Sciatic nerve (tissue), 2 donors: ENCODE results near the gene RIOX2. TPM values are rescaled to one million over a fixed set of nuclear protein-coding genes. Genes with fewer than 3 reads are reported as not detected.
"Not testable (repeated sequence)": the region's sequence is repeated elsewhere in the genome, so short reads cannot be mapped to it uniquely, and the experiment has no call there.

ENCODE experiments used
- ATAC-seq: fragments of 200-7000 bp; cut with Tn5 transposase; one replicate; pipeline ENCODE4 v1.9.1; 2020; ENCODE audit warnings: mild to moderate bottlenecking, moderate library complexity
- DNase-seq: peaks from one replicate; pipeline ENCODE4 v3.0.0-alpha.2; 2020; ENCODE audit warnings: low spot score
- intact Hi-C: fragments of 100-400 bp; cut with DNase I; formaldehyde crosslinking; loops from one replicate; pipeline ENCODE4 v1.14.2; 2022
- total RNA-seq: library from RNA; stranded (reverse); fragmentation: NEBNext Ultra II Directional; extraction: Animal tissue kit (Norgen Biotek cat#: 25700); gene quantifications from one replicate; pipeline ENCODE4 v1.2.1, GENCODE V29; 2021
- donor health status: DM: no; HTN: no; CAD: no.
- donor health status: DM: no; HTN: no; CAD: no.

The RIOX2 gene
- total RNA-seq, 1 donor from 2014 or later, result 36.0 TPM

DNA sequence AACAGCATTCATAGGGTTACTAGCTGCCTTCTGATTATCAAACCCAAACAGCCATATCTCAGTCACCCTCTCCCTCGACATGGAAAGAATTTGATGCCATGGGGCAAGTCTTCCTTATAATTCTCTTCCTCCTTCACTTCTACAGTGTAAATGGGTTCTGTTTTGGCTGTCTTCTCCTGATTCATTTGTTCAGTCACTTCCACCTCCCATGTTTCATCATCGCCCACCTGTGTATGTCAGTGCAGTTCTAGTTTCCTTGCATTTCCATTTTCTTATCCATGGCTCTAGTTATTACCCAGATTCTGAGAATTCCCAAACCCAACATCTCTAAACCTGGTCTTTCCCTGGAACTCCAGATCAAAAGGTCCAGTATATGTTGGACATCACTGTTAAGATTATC lies 41.0 kb downstream of the RIOX2 start:
- no peak for DNase-seq
- intact Hi-C loops, result loop anchor here (5.0 kb wide), 1 partner anchor 924 kb away; no protein-coding TSS in a partner anchor
- no peak for ATAC-seq

GRCh38 chr3:97930018-97930417 lies 42.2 kb downstream of the RIOX2 start:
- no peak for DNase-seq
- intact Hi-C loops, result loop anchor here (5.0 kb wide), 1 partner anchor 923 kb away; no protein-coding TSS in a partner anchor
- no peak for ATAC-seq

DNA sequence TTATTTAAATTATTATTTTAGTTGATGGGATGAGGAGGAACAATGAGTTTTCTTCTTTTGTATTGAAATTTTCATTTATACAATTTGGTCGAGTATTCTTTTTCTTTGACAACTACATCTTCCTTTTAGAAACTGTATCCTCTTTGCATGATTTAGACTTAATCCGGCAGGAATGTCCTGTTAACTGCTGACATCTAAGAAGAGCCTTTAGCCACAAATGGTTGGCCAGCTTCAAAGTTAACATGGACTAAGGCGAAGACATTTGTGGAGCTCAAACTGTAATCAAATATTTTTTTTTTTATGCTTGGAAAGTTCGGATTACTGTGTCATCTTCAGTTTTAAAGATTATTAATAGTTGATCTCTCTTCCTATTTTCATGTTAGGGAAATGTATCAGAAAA lies 43.2 kb downstream of the RIOX2 start:
- intact Hi-C loops, result no loop called here
- DNase-seq (no peak), ATAC-seq (no peak)

GRCh38 chr3:97927704-97928103 lies 44.5 kb downstream of the RIOX2 start:
- DNase-seq (no peak), ATAC-seq (no peak)
- intact Hi-C loops, result no loop called here

GRCh38 chr3:97917813-97918536 lies 54.3 kb downstream of the RIOX2 start:
- intact Hi-C loops, result no loop called here
- peak; percentile 38 for ATAC-seq
- DNase-seq, result no peak

DNA sequence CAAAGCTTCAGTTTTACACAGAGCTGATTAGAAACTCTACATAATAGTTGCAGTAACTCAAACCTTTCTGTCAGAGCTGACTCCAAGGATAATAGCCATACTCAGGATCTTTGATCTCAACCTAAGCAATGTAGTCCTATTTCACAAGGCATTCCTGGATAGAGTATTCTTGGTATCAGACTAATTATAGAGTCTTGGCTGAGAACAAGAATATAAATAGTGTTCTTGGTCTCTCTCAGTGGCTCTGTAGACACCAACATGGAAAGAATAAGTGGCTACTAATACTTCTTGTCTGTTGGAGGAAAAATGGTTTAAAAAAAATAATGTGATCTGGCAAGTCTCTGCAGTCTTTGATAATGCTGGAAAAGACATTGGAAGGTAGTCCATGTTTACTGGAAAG lies 55.7 kb downstream of the RIOX2 start:
- DNase-seq (no peak), ATAC-seq (no peak)
- intact Hi-C loops, result no loop called here

DNA sequence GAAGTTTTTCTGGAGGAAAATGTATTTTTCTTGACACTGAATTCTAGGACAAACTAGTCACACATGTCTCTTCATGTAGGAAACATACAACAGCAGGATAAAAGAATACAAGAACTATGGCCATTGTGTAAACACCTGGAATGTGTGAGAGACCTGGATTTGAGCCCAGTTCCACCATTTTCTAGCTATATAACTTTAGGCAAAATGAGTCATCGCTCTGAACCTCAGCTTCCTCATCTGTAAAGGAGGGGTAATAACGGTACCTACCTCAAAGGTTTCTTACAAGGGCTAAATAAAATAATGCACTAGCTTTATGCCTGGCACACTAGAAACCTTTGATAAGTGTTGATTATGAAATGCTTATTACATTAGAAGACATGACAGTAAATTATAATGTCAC lies 57.8 kb downstream of the RIOX2 start:
- no peak for ATAC-seq
- no peak for DNase-seq
- intact Hi-C loops, result no loop called here

DNA sequence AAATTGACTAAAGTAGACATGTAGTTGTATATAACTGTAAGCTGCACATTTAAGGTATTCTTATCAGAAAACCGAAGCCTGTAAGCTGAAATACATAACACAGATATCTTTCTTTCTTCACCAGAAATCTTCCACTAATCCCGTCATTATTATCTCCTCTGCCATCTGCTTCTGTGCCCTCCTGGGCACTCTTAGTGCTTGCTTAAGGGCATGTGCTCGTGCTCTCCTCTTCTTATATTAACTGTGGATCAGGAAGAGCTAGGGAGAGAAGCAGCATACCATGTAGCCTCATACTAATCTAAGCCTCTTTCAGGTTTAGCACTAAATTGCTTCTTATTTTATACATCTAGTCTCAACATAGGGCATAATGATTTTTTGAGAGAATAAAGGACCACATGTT lies 60.8 kb downstream of the RIOX2 start:
- no peak for DNase-seq
- no peak for ATAC-seq
- intact Hi-C loops, result no loop called here

DNA sequence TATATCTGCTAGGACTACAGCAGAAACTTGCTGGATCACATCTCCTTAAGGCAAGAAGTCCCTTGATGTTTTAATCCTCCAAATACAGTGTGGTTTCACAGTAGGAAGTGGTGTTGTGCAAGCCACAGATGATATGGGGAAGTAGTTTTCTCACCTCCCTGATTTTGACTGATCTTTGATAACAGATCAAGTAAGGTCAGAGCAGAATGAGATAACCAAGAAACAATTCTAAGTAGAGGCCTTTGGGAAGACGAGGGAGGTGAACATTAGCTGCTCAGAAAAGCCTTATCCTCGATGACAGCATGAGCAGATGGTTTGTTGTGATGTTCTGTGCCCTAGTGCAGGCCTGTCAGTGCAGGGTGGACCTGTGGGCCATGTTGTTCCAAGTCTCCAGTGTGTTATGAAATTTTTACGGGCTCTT lies 61.3 kb downstream of the RIOX2 start:
- DNase-seq, result no peak
- peak; percentile 72 for ATAC-seq
- intact Hi-C loops, result no loop called here

GRCh38 chr3:97910236-97910831 lies 61.9 kb downstream of the RIOX2 start:
- DNase-seq, intact Hi-C loops, ATAC-seq: not testable (repeated sequence)

GRCh38 chr3:97909830-97910229 lies 62.4 kb downstream of the RIOX2 start:
- ATAC-seq, intact Hi-C loops, DNase-seq: not testable (repeated sequence)

DNA sequence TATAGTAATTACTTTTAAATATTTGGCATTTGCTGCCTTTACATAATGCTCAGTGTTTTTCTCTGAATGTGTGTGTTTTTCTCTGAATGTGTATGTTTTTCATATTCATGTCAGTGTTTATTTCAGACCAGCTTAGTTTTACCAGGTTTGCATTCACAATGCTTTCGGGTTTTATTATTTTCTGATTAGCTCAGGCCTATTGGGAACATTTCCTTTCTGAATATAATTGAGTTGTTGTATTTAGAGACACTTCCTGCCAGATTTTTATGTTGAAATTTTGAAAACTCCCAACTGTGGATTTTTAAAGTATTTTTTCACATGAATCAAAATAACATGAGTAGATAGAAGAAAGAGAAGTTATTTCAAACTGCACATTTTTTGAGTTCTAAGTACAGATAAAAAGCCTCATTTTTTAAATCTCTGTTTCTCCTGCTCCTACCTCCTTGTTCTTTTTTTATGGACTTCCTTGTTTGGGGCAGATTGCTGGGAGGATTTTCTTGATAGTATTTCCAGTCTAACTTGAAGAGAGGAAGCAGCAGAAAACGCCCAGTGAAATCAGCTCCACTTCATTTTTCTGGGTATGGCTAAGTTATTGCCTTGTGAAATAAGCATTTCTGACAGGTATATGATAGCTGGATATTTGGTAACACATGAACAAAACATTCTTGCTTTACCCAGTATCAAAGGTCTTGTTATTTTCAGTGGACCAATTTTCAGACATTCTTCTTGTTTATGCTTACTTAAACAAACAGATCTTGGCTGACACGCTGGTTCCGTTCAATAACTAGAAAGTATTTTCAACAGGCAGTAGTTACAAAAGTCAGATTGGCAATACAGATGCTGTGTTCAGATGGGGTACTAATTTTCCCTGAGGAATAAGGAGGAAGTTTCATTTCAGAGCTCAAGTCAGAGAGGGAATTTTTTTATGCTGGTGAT lies 70.7 kb downstream of the RIOX2 start:
- intact Hi-C loops, result no loop called here
- no peak for DNase-seq
- ATAC-seq, result peak; percentile 69

DNA sequence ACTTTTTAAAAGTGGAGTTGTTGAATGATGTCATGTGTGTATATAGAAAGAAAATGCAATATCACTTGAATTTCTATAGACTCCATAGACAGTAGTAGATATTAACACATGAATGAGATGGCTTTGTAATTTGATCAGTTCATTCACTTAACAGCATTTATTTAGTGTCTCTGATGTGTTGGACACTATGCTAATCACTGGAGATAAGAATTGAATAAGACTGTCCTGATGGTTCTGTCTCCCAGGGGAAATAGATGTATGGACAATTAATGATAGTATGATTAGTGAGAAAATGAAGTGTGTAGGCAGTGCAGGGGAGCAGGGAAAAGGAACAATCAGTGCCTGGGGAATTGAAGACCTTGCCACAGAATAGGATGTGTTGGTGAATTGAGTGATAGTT lies 72.9 kb downstream of the RIOX2 start:
- DNase-seq, result no peak
- ATAC-seq, result no peak
- intact Hi-C loops, result no loop called here

- ATAC-seq, result no peak
- DNase-seq, result no peak
- intact Hi-C loops, result no loop called here
These were observed 75.7 kb downstream of the RIOX2 start for GRCh38 chr3:97896547-97896946.

DNA sequence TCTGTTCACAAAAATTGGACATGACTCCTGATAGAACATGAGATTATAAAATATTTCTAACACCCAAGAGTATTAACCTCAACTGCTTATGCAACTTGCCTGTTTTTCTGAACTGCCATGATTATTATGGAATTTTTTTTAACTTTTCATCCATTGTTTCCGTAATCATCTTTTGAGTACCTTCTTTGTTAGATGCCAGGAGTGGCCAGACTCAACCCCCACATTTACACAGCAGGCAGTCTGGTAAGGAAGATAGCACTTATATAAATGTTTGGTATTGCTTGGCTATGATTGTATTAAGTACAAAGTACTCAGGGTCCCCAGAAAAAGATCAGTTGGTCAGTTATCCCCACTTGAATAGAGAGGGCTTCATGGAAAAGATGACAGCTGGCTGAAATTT lies 76.1 kb downstream of the RIOX2 start:
- ATAC-seq (no peak), DNase-seq (no peak)
- intact Hi-C loops, result no loop called here

GRCh38 chr3:97895216-97895615 lies 77.0 kb downstream of the RIOX2 start:
- DNase-seq (no peak), ATAC-seq (no peak)
- intact Hi-C loops, result no loop called here

- intact Hi-C loops, result no loop called here
- ATAC-seq, result no peak
These were observed 79.4 kb downstream of the RIOX2 start for GRCh38 chr3:97892852-97893251.

More at GRCh38 chr3:97892852-97893251, 79.4 kb downstream of the RIOX2 start:
- no peak for DNase-seq
